Measurements from ENCODE around the gene SNF8. TPM values are rescaled to one million over a fixed set of nuclear protein-coding genes. Genes with fewer than 3 reads are reported as not detected.
A peak's percentile ranks its signal among the peaks of the same experiment; 100 is the strongest.

Gene SNF8
- total and polyA plus RNA-seq, 11 donors: 66.9 to 144 (median 105) TPM

DNA sequence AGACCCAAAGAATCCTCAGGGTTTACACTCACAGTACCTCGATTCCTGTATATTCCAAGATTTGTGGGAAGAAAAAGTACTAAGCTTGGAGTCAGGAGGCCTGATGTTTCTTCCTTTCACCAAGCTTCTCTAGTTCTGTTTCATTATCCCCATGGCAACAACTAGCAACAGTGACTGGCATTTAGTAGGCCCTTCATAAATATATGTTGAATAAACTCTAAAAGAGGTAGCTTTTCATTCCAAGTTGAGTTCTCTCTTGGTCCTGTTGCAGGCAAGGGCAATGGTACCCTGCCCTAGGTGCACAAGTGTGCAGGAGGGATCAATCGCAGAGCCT is 37.0 kb downstream of the SNF8 start:
- peaks cover 0 to 41% (median 27%) of the 10 kb centered on the region in 12 donors for H3K4me1 ChIP-seq
- 42 to 44% (median 43%) methylated on average over 2 of the region's 2 CpGs for WGBS, 4 donors
- no peak for ATAC-seq

DNA sequence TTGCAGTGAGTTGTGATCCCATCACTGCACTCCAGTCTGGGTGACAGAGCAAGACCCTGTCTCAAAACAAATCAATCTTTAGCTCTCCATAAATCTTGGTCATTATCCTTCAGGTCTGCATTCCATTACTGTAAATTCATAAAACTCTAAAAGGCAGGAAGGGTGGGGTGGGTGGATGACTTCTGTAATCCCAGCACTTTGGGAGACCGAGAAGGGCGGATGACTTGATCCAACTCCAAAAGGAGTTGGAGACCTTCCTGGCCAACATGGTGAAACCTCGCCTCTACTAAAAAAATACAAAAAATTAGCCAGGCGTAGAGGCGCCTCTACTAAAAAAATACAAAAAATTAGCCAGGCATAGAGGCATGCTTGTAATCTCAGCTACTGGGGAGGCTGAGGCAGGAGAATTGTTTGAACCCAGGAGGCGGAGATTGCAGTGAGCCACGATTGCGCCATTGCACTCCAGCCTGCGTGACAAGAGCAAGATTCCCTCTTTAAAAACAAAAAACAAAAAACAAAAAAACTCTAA is 38.6 kb downstream of the SNF8 start:
- intact Hi-C loops (cut with DNase I): loop anchor here in 1 of 10 donors (10.0 kb wide), 1 partner anchor 129 kb away; no protein-coding TSS in a partner anchor
- WGBS, 4 donors: 70 to 80% (median 76%) methylated on average over 9 of the region's 9 CpGs

More for the DNA sequence above, 37.0 kb downstream of the SNF8 start:
- intact Hi-C loops (cut with DNase I): loop anchor here in 5 of 10 donors (1.0 to 10.0 kb wide), 4 partner anchors 15 to 127 kb away; partner anchors contain the start of genes ATP5MC1 (in 5 of the 5) and SNF8 (in 2 of the 5)
- no peaks in the 10 kb centered on the region for H3K9me3 ChIP-seq
- no peaks in the 10 kb centered on the region for H3K27me3 ChIP-seq
- H3K27ac ChIP-seq: peak overlapping the region; percentile 39 to 98 (median 94)
- H3K4me3 ChIP-seq: peak overlapping the region; percentile 57 to 99 (median 87)
- TF ChIP-seq, protein P1, sequence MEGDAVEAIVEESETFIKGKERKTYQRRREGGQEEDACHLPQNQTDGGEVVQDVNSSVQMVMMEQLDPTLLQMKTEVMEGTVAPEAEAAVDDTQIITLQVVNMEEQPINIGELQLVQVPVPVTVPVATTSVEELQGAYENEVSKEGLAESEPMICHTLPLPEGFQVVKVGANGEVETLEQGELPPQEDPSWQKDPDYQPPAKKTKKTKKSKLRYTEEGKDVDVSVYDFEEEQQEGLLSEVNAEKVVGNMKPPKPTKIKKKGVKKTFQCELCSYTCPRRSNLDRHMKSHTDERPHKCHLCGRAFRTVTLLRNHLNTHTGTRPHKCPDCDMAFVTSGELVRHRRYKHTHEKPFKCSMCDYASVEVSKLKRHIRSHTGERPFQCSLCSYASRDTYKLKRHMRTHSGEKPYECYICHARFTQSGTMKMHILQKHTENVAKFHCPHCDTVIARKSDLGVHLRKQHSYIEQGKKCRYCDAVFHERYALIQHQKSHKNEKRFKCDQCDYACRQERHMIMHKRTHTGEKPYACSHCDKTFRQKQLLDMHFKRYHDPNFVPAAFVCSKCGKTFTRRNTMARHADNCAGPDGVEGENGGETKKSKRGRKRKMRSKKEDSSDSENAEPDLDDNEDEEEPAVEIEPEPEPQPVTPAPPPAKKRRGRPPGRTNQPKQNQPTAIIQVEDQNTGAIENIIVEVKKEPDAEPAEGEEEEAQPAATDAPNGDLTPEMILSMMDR (IDR thresholded peaks at IDR 0.05): no peak
- TF ChIP-seq POLR2A (IDR thresholded peaks at IDR 0.05): no peak
- peaks cover 0 to 27% (median 20%) of the 10 kb centered on the region in 9 donors for H3K36me3 ChIP-seq
- no peak for DNase-seq

DNA sequence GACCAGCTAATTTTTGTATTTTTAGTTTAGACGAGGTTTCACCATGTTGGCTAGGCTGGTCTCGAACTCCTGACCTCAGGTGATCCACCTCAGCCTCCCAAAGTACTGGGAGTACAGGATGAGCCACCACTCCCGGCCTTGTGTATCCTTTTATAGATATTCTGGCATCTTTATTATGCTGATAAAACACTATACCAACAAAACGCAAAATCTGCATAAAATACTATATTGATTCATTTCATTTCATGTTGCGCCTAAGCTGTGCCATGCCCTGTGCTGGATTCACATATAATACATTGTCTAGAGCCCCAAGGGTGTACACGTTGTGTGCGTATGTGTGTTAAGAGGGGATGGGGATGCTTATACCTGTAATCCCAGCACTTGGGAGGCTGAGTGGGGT is 40.2 kb downstream of the SNF8 start:
- ATAC-seq: no peak
- intact Hi-C loops (cut with DNase I): loop anchor here in 1 of 10 donors (10.0 kb wide), 1 partner anchor 130 kb away; no protein-coding TSS in a partner anchor
- Histone ChIP-seq H3K4me1 (peaks cover 0 to 15% (median 10%) of the 10 kb centered on the region in 12 donors), H3K27ac (no peak overlapping the region), H3K36me3 (no peaks in the 10 kb centered on the region), H3K9me3 (no peaks in the 10 kb centered on the region), H3K4me3 (no peak overlapping the region), H3K27me3 (no peaks in the 10 kb centered on the region)
- no peak for TF ChIP-seq POLR2A (IDR thresholded peaks at IDR 0.05)
- TF ChIP-seq, protein P1 (IDR thresholded peaks at IDR 0.05): no peak
- WGBS, 4 donors: 86 to 96% (median 93%) methylated on average over 7 of the region's 7 CpGs
- no peak for DNase-seq

More for the DNA sequence above, 38.6 kb downstream of the SNF8 start:
- DNase-seq (no peak), ATAC-seq (no peak)
- no peak overlapping the region for H3K4me3 ChIP-seq
- peaks cover 0 to 11% (median 5%) of the 10 kb centered on the region in 9 donors for H3K36me3 ChIP-seq
- H3K9me3 ChIP-seq: no peaks in the 10 kb centered on the region
- no peaks in the 10 kb centered on the region for H3K27me3 ChIP-seq
- peaks cover 0 to 30% (median 25%) of the 10 kb centered on the region in 12 donors for H3K4me1 ChIP-seq
- H3K27ac ChIP-seq: no peak overlapping the region
- TF ChIP-seq, protein P1 (IDR thresholded peaks at IDR 0.05): no peak
- TF ChIP-seq POLR2A (IDR thresholded peaks at IDR 0.05): no peak

DNA sequence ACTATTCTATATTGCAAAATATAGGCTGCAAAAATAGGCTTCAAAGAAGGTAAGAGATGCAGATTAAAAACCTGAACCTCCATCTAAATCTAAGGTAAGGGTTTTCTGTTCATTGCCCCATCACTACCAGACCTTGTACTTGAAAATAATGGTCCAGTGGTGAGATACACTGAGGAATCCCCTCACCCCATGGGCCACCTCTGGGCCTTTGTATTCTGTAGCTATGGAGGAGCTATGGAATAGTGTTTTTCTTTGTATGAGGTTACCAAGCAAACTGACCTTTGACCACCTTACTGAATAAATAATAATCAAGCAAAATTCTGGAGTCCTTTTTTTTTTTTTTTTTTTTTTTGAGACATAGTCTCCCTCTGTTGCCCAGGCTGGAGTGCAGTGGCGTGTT is 41.2 kb downstream of the SNF8 start:
- H3K36me3 ChIP-seq: peaks cover 0 to 2% (median 1%) of the 10 kb centered on the region in 9 donors
- no peak for ATAC-seq
- H3K4me1 ChIP-seq: peaks cover 0 to 10% (median 6%) of the 10 kb centered on the region in 12 donors
- no peak for DNase-seq
- no peaks in the 10 kb centered on the region for H3K9me3 ChIP-seq
- no peaks in the 10 kb centered on the region for H3K27me3 ChIP-seq
- intact Hi-C loops (cut with DNase I): loop anchor here in 1 of 10 donors (10.0 kb wide), 1 partner anchor 131 kb away; no protein-coding TSS in a partner anchor
- no peak overlapping the region for H3K27ac ChIP-seq
- H3K4me3 ChIP-seq: no peak overlapping the region
- 96 to 100% (median 98%) methylated on average over 1 of the region's 1 CpG for WGBS, 4 donors
- TF ChIP-seq, protein P1 (IDR thresholded peaks at IDR 0.05): no peak
- no peak for TF ChIP-seq POLR2A (IDR thresholded peaks at IDR 0.05)

All from heart left ventricle (tissue), 16 donors.